GM21528 (cell line): Measurements from ENCODE around the gene KIFAP3.
"Not testable (repeated sequence)": the region's sequence is repeated elsewhere in the genome, so short reads cannot be mapped to it uniquely, and the experiment has no call there.

Source experiments
- ATAC-seq: cut with Tn5 transposase; IDR thresholded peaks from one replicate; pipeline ENCODE4 v1.9.1; 2021; ENCODE audit warnings: mild to moderate bottlenecking, moderate library complexity; ENCODE audit not compliant: unreplicated experiment, low FRiP score

KIFAP3 gene

DNA sequence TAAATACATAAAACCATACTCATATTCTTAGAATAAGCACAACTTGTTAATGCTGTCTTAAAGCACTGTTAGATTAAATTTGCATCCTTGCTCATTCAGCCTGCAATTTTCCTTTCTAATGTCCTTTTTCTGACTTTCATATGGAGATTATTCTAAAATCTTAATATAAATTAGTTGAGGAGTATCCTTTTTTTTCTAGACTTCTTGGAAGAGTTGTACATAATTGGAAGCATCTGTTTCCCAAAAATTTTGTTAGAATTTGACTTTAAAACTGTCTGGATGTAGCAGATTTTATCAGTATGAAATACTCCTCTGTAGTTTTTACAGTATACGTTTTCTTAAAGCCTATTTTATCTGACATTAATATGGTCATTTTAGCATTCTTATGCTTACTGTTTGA, 9.7 kb downstream of the KIFAP3 start:
- ATAC-seq, result no peak

DNA sequence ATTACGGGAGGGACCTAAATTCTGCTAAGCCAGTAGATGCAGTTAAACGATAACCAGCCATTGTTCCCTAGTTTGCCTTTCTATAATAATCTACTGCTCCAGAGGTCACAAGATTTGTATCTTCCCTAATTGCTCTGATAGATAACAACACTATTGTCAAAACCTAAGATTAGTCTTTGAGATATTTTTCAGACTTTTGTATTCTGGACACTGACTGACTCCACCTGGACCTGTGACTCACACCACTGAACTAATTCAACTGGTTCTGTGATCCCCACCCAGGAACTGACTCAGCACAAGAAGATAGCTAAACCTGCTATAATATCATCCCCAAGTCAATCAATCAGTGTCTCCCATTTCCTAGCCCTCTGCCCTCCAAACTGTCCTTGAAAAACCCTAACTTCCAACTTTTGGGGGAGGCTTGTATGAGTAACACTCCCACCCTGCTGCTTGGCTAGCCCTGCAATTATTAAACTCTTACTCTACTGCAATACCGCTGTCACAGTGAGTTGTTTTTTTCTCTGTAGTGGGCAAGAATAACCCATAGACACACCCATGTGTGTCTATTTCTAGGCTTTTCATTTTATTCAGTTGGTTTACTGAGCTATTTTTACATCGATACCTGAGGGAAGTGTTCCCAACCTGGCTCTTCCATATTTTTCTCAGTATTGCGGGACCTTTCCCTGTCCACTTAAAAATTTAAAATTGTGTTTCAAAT, 11.2 kb downstream of the KIFAP3 start:
- ATAC-seq, result no peak

DNA sequence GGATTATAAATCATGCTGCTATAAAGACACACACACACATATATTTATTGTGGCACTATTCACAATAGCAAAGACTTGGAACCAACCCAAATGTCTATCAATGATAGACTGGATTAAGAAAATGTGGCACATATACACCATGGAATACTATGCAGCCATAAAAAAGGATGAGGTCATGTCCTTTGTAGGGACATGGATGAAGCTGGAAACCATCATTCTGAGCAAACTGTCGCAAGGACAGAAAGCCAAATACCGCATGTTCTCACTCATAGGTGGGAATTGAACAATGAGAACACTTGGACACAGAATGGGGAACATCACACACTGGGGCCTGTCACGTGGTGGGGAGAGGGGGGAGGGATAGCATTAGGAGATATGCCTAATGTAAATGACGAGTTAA, 12.8 kb downstream of the KIFAP3 start:
- ATAC-seq, result not testable (repeated sequence)

DNA sequence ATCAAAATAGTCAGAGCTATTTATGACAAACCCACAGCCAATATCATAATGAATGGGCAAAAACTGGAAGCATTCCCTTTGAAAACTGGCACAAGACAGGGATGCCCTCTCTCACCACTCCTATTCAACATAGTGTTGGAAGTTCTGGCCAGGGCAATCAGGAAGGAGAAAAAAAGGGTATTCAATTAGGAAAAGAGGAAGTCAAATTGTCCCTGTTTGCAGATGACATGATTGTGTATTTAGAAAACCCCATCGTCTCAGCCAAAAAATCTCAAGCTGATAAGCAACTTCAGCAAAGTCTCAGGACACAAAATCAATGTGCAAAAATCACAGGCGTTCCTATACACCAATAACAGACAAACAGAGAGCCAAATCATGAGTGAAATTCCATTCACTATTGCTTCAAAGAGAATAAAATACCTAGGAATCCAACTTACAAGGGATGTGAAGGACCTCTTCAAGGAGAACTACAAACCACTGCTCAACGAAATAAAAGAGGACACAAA, 14.4 kb downstream of the KIFAP3 start:
- ATAC-seq, result not testable (repeated sequence)

DNA sequence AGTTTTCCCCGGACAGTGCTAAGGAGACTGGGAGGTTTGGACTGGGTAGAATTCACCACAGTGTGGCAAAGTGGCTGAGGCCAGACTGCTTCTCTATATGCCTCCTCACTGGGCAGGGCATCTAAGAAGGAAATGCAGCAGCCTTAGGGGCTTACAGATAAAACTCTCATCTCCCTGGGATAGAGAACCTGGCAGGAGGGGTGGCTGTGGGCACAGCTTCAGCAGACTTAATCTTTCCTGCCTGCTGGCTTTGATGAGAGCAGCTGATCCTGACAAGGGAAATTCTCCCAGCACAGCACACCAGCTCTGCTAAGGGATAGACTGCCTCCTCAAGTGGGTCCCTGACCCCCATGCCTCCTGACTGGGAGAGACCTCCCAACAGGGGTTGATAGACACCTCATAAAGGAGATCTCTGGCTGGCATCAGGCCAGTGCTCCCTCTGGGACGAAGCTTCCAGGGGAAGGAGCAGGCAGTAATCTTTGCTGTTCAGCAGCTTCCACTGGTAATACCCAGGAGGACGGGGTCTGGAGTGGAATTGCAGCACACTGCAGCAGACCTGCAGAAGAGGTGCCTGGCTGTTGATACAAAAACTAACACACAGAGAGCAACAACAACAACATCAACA, 25.2 kb downstream of the KIFAP3 start:
- no peak for ATAC-seq

DNA sequence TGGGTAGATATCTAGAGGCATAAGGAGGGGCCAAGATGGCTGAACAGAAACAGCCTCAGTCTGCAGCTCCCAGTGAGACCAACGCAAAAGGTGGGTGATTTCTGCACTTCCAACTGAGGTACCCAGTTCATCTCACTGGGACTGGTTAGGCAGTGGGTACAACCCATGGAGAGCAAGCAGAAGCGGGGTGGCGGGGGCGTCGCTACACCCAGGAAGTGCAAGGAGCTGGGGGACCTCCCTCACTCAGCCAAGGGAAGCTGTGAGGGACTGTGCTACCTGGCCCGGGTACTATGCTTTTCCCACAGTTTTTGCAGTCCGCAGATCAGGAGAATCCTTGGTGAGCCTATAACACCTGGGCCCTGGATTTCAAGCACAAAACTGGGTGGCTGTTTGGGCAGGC, 26.0 kb downstream of the KIFAP3 start:
- ATAC-seq, result no peak

DNA sequence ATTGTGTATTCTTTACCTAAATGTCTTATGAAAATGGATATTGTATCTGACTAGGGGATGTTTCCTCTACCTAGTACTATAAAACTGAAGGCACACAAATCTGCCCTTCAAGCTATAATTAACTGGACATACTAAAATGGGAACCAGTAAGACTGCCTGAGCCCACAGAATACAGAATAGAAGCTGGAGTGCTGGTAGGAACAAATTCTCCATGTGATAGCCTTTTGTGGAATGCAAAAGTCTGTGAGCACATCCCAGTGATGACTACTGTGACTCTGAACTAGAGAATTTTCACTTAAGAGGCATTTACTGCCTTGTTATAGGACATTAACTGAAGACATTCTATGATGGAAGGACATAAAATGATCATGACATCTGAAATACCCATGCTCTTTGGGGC, 30.3 kb downstream of the KIFAP3 start:
- no peak for ATAC-seq

DNA sequence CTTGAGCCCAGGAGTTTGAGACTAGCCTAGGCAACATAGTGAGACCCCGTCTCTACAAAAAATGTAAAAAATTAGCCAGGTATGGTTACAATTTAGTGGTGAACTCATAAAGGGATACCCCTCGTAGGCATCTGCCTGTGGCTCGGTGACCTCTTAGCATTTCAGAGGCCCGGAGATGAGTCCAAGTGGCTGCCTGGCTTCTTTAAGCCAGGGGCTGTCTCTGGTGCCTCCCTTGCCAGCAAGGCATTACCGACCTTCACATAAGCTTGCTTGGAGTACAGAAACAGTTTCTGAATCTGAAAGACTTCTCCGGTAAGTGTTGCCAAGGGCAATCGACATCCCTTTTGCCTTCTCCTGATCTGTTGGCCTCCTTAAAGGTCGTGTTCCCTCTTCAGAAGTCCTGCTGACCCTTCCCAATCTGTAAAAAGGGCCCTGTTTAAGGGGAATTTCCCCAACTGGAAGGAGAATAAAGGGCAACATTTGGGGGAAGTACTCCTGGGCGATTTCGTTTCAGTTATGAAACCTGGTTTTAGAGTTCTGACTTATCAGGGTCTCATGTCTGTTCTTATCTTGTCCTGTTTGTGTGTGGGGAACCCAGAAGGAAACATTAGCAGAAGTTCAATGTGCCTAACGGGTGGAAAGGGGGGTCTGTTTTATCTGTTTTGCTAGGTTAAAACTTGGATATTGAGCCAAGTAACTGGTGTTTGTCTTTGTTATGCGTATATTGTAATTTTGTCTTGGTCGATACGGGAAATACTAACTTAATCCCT, 32.9 kb downstream of the KIFAP3 start:
- ATAC-seq, result no peak

DNA sequence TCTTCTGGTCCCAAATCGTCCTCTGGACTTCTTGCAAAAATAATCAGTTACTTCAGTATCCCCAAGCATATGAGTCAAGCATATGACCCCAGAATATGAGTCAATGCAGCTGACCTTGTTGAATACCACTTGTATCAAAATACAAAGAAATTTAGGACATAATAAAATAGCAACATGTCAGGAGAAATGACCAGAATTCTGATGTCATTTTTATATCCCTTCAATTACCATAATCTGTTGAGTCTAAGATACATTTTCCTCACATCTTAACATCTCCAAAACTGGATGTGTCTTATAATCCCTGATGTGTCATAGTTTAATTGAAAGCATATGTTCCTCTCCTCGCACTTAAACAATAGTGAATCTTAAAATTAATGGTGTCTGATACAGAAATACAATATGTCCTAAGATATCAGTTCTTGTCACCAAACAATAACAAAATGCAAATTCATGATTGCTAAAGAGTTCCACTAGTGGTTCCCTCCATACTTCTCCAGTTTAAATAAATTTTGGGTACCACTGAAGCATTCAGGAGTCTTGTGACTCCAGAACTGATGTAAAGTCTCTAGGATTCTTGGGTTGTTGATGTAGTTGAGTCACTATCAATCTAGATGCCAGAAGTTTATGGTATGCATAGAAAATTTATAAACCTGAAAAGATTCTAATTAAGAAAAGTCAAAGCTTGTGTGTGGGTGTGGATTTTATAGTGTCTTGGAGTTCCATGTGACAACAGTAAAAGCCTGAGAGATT, 41.8 kb downstream of the KIFAP3 start:
- no peak for ATAC-seq

DNA sequence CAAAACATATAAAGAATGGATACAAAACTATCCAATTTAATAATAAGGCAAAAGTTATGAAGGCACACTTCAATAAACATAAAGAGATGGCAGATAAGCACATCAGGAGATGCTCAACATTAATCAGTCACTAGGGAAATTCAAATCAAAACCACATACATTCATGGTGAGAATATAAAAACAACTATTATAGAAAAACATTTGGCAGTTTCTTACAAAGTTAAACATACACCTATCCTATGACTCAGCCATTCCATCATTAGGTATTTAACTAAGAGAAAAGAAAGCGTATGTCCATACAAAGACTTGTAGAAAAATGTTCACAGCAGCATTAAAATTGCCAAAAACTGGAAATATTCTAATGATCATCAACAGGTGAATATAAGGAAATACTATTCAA, 44.3 kb downstream of the KIFAP3 start:
- ATAC-seq, result no peak

DNA sequence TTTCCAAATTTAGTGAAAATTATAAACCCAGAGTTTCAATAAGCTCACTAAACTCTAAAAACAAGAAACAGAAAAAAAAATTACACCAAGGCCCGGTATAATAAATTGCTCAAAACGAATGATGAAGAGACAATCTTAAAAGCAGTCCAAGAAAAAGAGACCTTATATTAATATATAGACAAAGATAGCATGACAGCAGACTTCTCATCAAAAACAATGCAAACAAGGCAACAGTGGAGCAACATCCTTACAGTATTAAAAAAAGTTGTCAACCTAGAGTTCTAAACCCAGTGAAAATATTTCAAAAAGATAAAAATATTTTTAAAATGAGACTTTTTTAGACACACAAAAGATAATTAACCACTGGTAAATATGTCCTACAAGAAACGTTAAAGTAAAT, 46.7 kb downstream of the KIFAP3 start:
- ATAC-seq, result no peak

DNA sequence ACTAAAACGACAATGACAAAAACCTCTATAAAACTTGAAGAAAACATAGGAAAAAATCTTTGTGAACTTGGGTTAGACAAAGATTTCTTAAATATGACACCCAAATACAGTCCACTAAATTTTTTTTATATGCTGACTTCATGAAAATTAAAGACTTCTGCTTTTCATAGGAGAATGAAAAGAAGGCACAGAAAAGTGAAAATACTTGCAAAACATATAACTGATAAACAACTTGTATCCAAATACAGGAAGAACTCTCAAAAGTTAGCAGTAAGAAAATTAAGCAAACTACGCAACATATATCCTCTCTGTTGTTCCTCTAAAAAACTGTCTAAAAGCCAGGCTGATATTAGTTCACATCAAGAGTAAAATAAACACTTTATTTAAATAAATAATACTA, 53.6 kb downstream of the KIFAP3 start:
- ATAC-seq, result no peak

DNA sequence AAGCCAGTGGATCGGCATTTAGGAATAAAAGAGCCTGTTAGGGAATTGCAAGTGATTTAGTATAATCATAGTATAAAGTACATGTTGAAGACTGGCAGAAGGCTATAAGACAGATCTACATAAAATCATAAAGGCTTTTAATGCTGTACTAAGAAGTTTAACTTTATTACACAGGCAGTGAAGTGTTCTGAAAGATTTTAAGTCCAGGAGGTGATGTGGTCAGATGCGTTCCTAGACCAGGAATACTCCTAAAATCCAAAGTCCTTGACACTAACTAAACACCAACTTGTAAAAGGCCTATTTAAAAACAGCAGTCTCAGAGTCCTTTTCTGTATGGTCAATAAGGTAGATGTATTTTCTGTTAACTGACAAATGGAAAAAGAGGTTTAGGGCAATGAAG, 57.0 kb downstream of the KIFAP3 start:
- no peak for ATAC-seq

DNA sequence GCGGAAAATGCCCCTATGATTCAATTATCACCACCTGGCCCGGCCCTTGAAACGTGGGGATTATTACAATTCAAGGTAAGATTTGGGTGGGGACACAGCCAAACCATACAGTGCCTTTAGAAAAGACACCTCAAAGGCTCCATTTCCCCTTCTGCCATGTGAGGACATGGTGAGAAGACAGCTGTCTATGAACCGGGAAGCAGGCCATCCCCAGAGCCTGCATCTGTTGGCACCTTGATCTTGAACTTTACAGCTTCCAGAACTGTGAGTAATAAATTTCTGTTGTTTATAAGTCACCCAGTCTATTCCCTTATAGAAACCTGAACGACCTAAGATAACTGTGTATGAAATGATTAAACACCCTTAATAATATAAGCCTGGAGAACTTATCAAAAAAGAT, 61.6 kb downstream of the KIFAP3 start:
- no peak for ATAC-seq

DNA sequence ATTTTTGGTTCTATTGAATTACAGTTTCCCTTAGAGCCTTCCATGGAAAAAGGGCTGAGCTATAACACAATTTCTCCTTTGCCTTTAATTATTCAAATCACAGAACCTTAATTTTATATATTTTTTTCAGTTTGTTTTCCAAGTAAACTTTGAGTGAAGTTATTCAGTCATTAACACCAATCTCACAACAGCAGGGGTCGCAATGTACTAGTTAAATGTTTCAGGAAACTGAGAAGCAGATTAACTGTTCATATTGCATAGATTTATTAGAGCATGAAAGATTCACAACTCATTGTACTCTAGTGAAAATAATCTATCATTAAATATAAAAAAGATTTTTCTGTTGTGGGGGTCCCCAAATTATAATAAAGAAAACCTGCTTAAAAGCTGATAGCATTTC, 64.1 kb downstream of the KIFAP3 start:
- ATAC-seq, result no peak

DNA sequence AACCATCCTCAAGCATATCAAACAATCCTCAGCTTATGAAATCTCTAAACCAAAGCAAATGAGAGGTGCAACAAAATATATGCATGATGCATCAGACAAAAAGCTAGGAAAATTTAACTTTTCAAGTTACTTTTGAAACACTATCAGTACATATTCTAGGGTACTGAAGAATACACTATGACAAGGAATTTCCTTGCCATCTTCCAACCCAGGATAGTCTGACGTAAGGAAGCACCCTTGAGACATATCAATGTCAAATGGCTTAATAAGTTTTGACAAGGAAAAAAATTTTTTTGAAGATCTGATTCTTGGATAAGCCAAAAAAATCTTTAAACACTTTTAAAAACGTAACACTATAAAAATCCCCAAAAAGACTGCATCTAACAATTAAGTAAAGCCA, 64.9 kb downstream of the KIFAP3 start:
- ATAC-seq, result no peak

DNA sequence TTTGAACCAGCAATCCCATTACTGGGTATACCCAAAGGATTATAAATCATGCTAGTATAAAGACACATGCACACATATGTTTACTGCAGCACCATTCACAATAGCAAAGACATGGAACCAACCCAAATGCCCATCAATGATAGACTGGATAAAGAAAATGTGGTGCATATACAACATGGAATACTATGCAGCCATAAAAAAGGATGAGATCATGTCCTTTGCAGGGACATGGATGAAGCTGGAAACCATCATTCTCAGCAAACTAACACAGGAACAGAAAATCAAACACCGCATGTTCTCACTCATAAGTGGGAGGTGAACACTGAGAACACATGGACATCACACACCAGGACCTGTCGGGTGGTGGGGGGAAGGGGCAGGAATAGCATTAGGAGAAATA, 65.8 kb downstream of the KIFAP3 start:
- not testable (repeated sequence) for ATAC-seq

DNA sequence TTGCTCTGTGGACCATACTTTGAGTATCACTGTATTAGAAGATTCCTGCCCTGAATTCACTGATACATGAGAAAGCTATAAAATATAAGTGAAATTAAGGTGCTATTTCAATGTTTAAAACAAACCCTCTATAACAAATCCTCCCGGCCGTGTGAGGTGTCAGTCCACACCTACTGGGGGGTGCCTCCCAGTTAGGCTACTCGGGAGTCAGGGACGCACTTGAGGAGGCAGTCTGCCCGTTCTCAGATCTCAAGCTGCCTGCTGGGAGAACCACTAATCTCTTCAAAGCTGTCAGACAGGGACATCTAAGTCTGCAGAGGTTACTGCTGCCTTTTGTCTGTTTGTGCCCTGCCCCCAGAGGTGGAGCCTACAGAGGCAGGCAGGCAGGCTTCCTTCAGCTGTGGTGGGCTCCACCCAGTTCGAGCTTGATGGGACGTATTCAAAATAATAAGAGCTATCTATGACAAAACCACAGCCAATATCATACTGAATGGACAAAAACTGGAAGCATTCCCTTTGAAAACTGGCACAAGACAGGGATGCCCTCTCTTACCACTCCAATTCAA, 71.1 kb downstream of the KIFAP3 start:
- ATAC-seq, result not testable (repeated sequence)

DNA sequence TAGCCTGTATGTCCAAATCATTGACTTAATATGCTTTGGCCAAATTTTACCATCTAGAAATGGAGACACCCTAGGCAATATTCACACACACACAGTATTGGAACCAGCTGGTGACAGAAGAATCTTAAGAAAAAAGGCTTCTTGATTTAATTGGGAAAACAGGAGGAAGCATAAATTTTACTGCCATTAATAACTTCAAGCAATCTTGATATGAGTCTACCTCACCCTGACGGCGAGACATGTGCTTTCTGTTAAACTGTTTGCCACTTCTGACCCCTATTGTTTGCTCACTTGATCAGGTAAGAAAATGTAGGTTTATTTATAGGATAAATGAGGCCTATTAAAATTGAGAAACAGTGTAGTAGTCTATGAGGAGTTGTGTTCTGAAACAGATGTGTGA, 73.2 kb downstream of the KIFAP3 start:
- ATAC-seq, result no peak

DNA sequence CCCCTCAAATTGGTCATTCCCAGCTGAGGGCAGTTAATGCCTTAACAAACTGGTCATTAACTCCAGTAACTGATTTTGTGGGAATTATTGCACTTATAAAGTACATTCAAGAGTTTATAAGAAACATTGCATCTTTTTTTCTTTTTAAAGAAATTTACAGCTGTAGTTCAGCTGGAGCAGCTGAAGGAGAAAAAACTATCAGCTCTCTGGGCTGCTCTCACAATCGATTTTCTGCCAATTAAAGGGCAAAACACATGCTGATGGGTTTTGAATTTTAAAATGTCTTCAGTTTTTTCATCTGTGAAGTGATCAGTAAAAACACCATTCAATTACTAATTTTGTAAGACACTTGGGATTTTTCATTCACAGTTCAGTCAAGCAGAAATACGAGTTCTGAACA, 74.7 kb downstream of the KIFAP3 start:
- ATAC-seq, result no peak
